ENCODE results near the gene HSPA1B.
"Not testable (repeated sequence)": the region's sequence is repeated elsewhere in the genome, so short reads cannot be mapped to it uniquely, and the experiment has no call there.

GRCh38 chr6:31857774-31858173 is 30.2 kb downstream of the HSPA1B start:
- not testable (repeated sequence) for TF ChIP-seq CTCF (conservative IDR thresholded peaks at IDR 0.05; ENCODE audit: low read length); EZH2phosphoT487 (IDR thresholded peaks at IDR 0.05; ENCODE audit: borderline replicate concordance)
